ENCODE data around the gene INPP5A.
"Not testable (repeated sequence)": the region's sequence is repeated elsewhere in the genome, so short reads cannot be mapped to it uniquely, and the experiment has no call there.

The INPP5A gene

GRCh38 chr10:132703419-132704007 is 165.9 kb downstream of the INPP5A start:
- Mint-ChIP-seq H3K27ac (no peak overlapping the region), H3K27me3 (no peaks in the 10 kb centered on the region), H3K36me3 (peaks cover 48% of the 10 kb centered on the region)

GRCh38 chr10:132704008-132704814 is 166.6 kb downstream of the INPP5A start:
- H3K9me3 Mint-ChIP-seq, result peaks cover 7% of the 10 kb centered on the region
- H3K4me3 Mint-ChIP-seq, result no peak overlapping the region
- H3K27me3 Mint-ChIP-seq, result no peaks in the 10 kb centered on the region
- peaks cover 49% of the 10 kb centered on the region for H3K36me3 Mint-ChIP-seq
- no peaks in the 10 kb centered on the region for H3K4me1 Mint-ChIP-seq
- H3K27ac Mint-ChIP-seq, result no peak overlapping the region
- ATAC-seq (ENCODE audit: low read depth) (no peak), DNase-seq (ENCODE audit: low spot score in 2 of 2) (no peak)

More at GRCh38 chr10:132703419-132704007, 165.9 kb downstream of the INPP5A start:
- Mint-ChIP-seq H3K4me1 (no peaks in the 10 kb centered on the region), H3K9me3 (peaks cover 7% of the 10 kb centered on the region), H3K4me3 (no peak overlapping the region)
- no peak for DNase-seq (ENCODE audit: low spot score in 2 of 2)
- no peak for ATAC-seq (ENCODE audit: low read depth)

- H3K4me3 Mint-ChIP-seq; H3K9me3 Mint-ChIP-seq; H3K27me3 Mint-ChIP-seq; H3K4me1 Mint-ChIP-seq; H3K27ac Mint-ChIP-seq; ATAC-seq (ENCODE audit: low read depth); DNase-seq (ENCODE audit: low spot score in 2 of 2): not testable (repeated sequence)
- peaks cover 49% of the 10 kb centered on the region for H3K36me3 Mint-ChIP-seq
These were observed 167.2 kb downstream of the INPP5A start for GRCh38 chr10:132704815-132705064.

- Mint-ChIP-seq H3K4me1 (peaks cover under 1% of the 10 kb centered on the region), H3K4me3 (no peak overlapping the region), H3K36me3 (peaks cover 50% of the 10 kb centered on the region), H3K27me3 (no peaks in the 10 kb centered on the region), H3K9me3 (peaks cover 7% of the 10 kb centered on the region), H3K27ac (no peak overlapping the region)
- ATAC-seq (ENCODE audit: low read depth) (no peak), DNase-seq (ENCODE audit: low spot score in 2 of 2) (no peak)
These were observed 167.6 kb downstream of the INPP5A start for GRCh38 chr10:132705173-132705572.

DNA sequence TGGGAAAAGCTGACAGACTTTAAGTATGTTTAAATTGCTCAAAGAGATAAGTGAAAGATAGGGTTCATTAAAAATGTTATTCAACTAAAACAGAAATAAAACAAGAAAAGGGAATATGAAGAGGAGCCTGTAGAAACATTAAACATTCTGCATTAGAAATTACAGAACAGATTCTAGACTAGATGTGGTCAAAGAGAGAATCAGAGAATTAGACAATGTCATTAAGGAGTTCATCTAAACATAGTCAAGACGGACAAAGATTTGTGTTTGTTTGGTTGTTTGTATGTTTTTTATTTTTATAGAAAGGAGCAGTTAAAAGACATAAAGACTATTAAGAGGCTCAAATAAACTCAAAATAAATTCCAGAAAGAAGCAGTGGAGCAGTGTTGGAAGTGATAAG is 168.4 kb downstream of the INPP5A start:
- H3K4me1 Mint-ChIP-seq, result peaks cover 5% of the 10 kb centered on the region
- no peaks in the 10 kb centered on the region for H3K27me3 Mint-ChIP-seq
- H3K36me3 Mint-ChIP-seq, result peaks cover 54% of the 10 kb centered on the region
- H3K4me3 Mint-ChIP-seq, result no peak overlapping the region
- no peak for ATAC-seq (ENCODE audit: low read depth)
- H3K9me3 Mint-ChIP-seq, result peaks cover 7% of the 10 kb centered on the region
- no peak for DNase-seq (ENCODE audit: low spot score in 2 of 2)
- no peak overlapping the region for H3K27ac Mint-ChIP-seq

GRCh38 chr10:132706701-132707100 is 169.1 kb downstream of the INPP5A start:
- DNase-seq (ENCODE audit: low spot score in 2 of 2) (no peak), ATAC-seq (ENCODE audit: low read depth) (no peak)
- H3K4me1 Mint-ChIP-seq, result peaks cover 5% of the 10 kb centered on the region
- no peak overlapping the region for H3K27ac Mint-ChIP-seq
- no peak overlapping the region for H3K4me3 Mint-ChIP-seq
- H3K9me3 Mint-ChIP-seq, result peaks cover 7% of the 10 kb centered on the region
- no peaks in the 10 kb centered on the region for H3K27me3 Mint-ChIP-seq
- H3K36me3 Mint-ChIP-seq, result peaks cover 58% of the 10 kb centered on the region

GRCh38 chr10:132707121-132707775 is 169.7 kb downstream of the INPP5A start:
- peaks cover 7% of the 10 kb centered on the region for H3K4me1 Mint-ChIP-seq
- no peak overlapping the region for H3K27ac Mint-ChIP-seq
- DNase-seq (ENCODE audit: low spot score in 2 of 2) (no peak), ATAC-seq (ENCODE audit: low read depth) (no peak)
- H3K4me3 Mint-ChIP-seq, result no peak overlapping the region
- peaks cover 62% of the 10 kb centered on the region for H3K36me3 Mint-ChIP-seq
- no peaks in the 10 kb centered on the region for H3K27me3 Mint-ChIP-seq
- peaks cover 7% of the 10 kb centered on the region for H3K9me3 Mint-ChIP-seq

DNA sequence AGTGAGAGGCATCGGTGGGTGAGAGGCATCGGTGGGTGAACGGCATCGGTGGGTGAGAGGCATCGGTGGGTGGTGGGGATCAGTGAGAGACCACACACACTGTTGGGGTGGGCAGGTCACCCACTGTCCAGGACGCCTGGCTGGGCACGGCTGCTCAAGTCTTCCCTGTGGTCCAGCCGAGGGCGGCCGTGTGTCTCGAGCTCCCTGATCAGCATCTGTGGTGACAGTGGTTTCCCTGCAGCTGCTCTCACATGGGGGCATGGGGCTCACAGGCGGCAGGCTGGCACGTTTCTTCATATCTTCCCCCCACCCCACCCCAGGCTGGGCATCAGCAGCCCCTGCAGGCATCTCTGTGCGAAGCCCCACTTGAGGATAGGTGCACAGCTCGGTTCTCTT is 170.2 kb downstream of the INPP5A start:
- no peaks in the 10 kb centered on the region for H3K27me3 Mint-ChIP-seq
- no peak for ATAC-seq (ENCODE audit: low read depth)
- no peak overlapping the region for H3K27ac Mint-ChIP-seq
- H3K9me3 Mint-ChIP-seq, result peaks cover 7% of the 10 kb centered on the region
- no peak overlapping the region for H3K4me3 Mint-ChIP-seq
- peaks cover 65% of the 10 kb centered on the region for H3K36me3 Mint-ChIP-seq
- peaks cover 11% of the 10 kb centered on the region for H3K4me1 Mint-ChIP-seq
- DNase-seq (ENCODE audit: low spot score in 2 of 2), result no peak

- H3K36me3 Mint-ChIP-seq, result peaks cover 63% of the 10 kb centered on the region
- no peaks in the 10 kb centered on the region for H3K27me3 Mint-ChIP-seq
- peaks cover 7% of the 10 kb centered on the region for H3K9me3 Mint-ChIP-seq
- H3K4me1 Mint-ChIP-seq, result peaks cover 13% of the 10 kb centered on the region
- ATAC-seq (ENCODE audit: low read depth) (no peak), DNase-seq (ENCODE audit: low spot score in 2 of 2) (no peak)
- H3K27ac Mint-ChIP-seq, result no peak overlapping the region
- H3K4me3 Mint-ChIP-seq, result no peak overlapping the region
These were observed 170.9 kb downstream of the INPP5A start for GRCh38 chr10:132708441-132708840.

DNA sequence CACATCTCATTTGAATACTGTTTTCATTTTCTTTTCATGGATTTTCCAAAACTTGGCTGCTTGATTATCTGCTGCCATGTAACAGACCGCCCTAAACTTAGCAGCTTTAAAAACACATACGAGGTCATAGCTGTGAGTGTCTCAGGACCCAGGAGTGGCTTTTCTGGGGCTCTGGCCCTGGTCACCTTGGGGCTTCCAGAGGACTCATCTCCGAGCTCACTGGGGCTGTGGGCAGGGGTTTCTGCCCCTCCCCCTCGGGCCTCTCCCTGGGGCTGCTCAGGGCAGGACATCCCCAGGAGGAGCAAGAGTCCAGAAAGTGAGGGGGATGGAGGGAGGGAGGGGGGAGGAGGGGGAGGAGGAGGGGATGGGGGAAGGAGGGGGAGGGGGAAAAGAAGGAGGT is 171.3 kb downstream of the INPP5A start:
- Mint-ChIP-seq H3K9me3 (peaks cover 7% of the 10 kb centered on the region), H3K4me1 (peaks cover 13% of the 10 kb centered on the region), H3K27ac (no peak overlapping the region), H3K27me3 (no peaks in the 10 kb centered on the region), H3K4me3 (no peak overlapping the region), H3K36me3 (peaks cover 58% of the 10 kb centered on the region)
- ATAC-seq (ENCODE audit: low read depth) (no peak), DNase-seq (ENCODE audit: low spot score in 2 of 2) (no peak)

DNA sequence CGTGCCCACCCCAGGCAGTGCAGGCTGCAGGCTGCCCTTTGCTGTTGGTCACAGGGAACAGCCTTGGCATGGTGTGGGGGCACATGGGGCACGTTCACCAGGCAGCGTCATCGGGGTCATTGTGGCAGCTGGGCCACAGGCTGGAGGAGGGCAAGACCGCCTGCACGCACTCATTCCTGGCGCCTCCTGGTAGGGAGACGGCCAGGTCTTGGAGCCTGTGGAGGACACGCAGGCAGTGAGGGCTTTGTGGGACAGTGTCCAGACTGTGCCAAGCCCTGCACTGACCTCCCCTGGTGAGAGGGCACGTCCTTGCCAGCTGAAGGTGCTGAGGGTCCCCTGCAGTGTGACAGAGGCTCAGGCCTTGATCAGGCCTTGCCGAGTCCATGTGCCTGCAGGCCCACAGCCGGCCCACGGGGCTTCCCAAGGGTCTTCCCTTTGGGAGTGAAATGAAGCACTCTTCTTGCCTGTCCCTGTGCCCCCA is 171.9 kb downstream of the INPP5A start:
- ATAC-seq (ENCODE audit: low read depth) (no peak), DNase-seq (ENCODE audit: low spot score in 2 of 2) (no peak)
- no peak overlapping the region for H3K4me3 Mint-ChIP-seq
- peaks cover 7% of the 10 kb centered on the region for H3K9me3 Mint-ChIP-seq
- H3K27ac Mint-ChIP-seq, result no peak overlapping the region
- H3K4me1 Mint-ChIP-seq, result peaks cover 13% of the 10 kb centered on the region
- H3K36me3 Mint-ChIP-seq, result peaks cover 55% of the 10 kb centered on the region
- H3K27me3 Mint-ChIP-seq, result no peaks in the 10 kb centered on the region

- peaks cover 7% of the 10 kb centered on the region for H3K9me3 Mint-ChIP-seq
- peaks cover 54% of the 10 kb centered on the region for H3K36me3 Mint-ChIP-seq
- no peak overlapping the region for H3K27ac Mint-ChIP-seq
- DNase-seq (ENCODE audit: low spot score in 2 of 2) (no peak), ATAC-seq (ENCODE audit: low read depth) (no peak)
- no peaks in the 10 kb centered on the region for H3K27me3 Mint-ChIP-seq
- peaks cover 13% of the 10 kb centered on the region for H3K4me1 Mint-ChIP-seq
- H3K4me3 Mint-ChIP-seq, result no peak overlapping the region
These were observed 172.6 kb downstream of the INPP5A start for GRCh38 chr10:132710036-132710686.

DNA sequence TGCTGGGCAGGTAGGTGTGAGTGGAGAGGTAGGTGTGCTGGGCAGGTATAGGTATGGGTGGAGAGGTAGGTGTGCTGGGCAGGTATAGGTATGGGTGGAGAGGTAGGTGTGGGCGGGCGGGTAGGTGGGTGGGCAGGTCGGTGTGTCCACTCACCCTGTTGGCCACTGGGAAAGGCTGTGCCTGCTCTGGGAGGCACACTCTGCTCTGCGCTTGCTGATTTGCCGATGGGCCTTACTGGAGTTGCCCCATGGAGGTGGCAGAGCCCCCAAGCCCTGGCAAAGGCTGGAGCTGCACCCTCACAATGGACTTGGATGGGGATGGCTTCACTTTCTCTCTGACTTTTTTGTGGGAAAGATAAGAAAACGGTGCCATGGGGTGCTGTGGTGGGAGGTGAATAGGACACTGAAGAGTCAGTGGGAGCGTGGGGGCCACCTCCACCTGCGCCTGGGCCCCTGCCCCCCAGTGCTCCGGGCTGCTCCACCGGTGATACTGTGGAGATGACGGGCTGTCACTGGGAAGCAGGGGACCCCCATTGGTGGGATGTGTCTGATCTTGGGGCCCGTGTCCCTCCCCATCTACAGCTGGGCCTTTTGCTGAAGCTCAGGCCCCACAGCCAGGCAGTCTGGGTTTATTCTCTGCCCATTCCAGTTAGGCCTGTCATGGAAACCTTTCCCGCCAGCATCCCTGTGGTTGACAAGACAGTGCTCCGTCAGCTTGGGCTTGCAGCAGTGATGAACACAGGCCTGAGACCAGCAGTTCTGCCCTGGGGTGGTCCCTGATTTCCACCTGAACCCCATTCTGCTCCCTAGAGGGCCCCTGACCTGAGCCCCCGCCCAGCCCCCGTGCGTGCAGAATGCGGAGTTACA is 173.4 kb downstream of the INPP5A start:
- ATAC-seq (ENCODE audit: low read depth) (no peak), DNase-seq (ENCODE audit: low spot score in 2 of 2) (no peak)
- H3K27ac Mint-ChIP-seq, result no peak overlapping the region
- peaks cover 4% of the 10 kb centered on the region for H3K9me3 Mint-ChIP-seq
- peaks cover 48% of the 10 kb centered on the region for H3K36me3 Mint-ChIP-seq
- no peak overlapping the region for H3K4me3 Mint-ChIP-seq
- H3K4me1 Mint-ChIP-seq, result peaks cover 13% of the 10 kb centered on the region
- H3K27me3 Mint-ChIP-seq, result no peaks in the 10 kb centered on the region
